ENCODE data around the gene EEF1A2.

DNA sequence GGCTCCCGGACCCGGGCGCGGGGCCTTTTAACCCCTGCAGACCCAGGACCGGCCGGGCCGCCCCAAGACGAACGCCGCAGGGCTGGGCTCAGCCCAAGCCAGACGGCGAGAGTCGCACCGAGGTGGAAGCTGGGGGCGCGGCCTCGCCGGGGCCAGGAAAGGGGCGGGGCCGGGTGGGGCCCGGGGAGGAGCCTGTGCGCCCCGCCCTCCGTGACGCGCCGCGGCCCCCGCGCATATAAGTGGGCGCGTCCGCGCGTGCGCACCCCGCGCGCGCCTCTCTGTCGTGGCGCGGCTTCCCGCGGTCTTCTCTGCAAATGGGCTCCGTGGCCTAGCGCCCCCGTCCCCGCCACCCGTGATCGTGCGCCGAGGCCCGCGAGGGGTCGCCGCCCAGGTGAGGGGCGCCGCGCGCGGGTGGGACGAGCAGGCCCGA is 21.6 kb upstream of the EEF1A2 start, which contains the start of gene PPDPF:
- TF ChIP-seq CTCF (conservative IDR thresholded peaks at IDR 0.05; ENCODE audit: low read depth in 2 of 2) (no peak), POLR2AphosphoS5 (IDR thresholded peaks at IDR 0.05; ENCODE audit: low read depth) (peak; percentile 57; the same call in 1 of the 2 replicates)

Measured in GM23338 (cell line).